Pancreas (tissue), 10 donors: ENCODE measurements around the gene FAM3C. TPM values are rescaled to one million over a fixed set of nuclear protein-coding genes. Genes with fewer than 3 reads are reported as not detected.
"Not testable (repeated sequence)": the region's sequence is repeated elsewhere in the genome, so short reads cannot be mapped to it uniquely, and the experiment has no call there.

Experiments used
- ATAC-seq, 4 donors: fragments of 200-7000 bp; cut with Tn5 transposase; one replicate each; pipeline versions ENCODE4 v1.8.0 to v1.9.1; 2020; ENCODE audit warnings: mild to moderate bottlenecking in 4 of 4, moderate library complexity in 4 of 4
- DNase-seq, 6 donors: peaks; one replicate each; pipeline ENCODE4 v3.0.0-alpha.2; 2020
- FAIRE-seq: peaks from 2 replicates; lab custom pipeline; 2012; peaks lifted over from hg19 to GRCh38; lab: Jason Lieb, UNC
- H3K27ac ChIP-seq, 4 donors: fragments of 200-600 bp; sonication (generic); 1 replicate in 3 of 4; 2 replicates in 1 of 4; pipeline versions ENCODE4 v1.5.0 to v1.8.0; 2020
- H3K27me3 ChIP-seq, 4 donors: fragments of 200-600 bp; one replicate each; pipeline ENCODE4 v1.8.0; 2021
- H3K36me3 ChIP-seq, 3 donors: fragments of 200-600 bp; sonication (generic) in 1 of 3; one replicate each; pipeline versions ENCODE4 v1.5.0 to v1.8.0; 2020 to 2021
- H3K4me1 ChIP-seq, 3 donors: fragments of 200-600 bp; one replicate each; pipeline ENCODE4 v1.8.0; 2021
- H3K4me3 ChIP-seq, 4 donors: fragments of 200-600 bp; sonication (generic) in 2 of 4; one replicate each; pipeline versions ENCODE4 v1.5.0 to v1.8.0; 2020 to 2021
- H3K9me3 ChIP-seq, 4 donors: fragments of 200-600 bp; one replicate each; pipeline ENCODE4 v1.8.0; 2021
- CTCF ChIP-seq, 4 donors: fragments of 200-600 bp; sonication (generic) in 3 of 4; IDR thresholded peaks; one replicate each; pipeline versions ENCODE4 v1.5.0 to v1.8.0; 2021; ENCODE audit warnings: antibody characterized with exemption in 4 of 4
- WGBS, 2 donors: extraction: QIAGEN DNeasy Blood & Tissue Kit; methylation state at CpG; one replicate each; pipeline ENCODE4 v1.1.7; 2013; 5-methylcytosine and 5-hydroxymethylcytosine counted together
- intact Hi-C, 3 donors: fragments of 100-400 bp; cut with DNase I; formaldehyde crosslinking; loops; one replicate each; pipeline versions ENCODE4 v1.11.1 to v1.14.2; 2022
- polyA plus RNA-seq, 2 donors: library from polyadenylated mRNA; stranded (reverse); fragments of 200-250 nt; gene quantifications; one replicate each; pipeline ENCODE4 v1.2.3, GENCODE V29; 2013
- total RNA-seq, 6 donors: library from RNA; stranded (reverse); fragmentation: NEBNext Ultra II Directional in 4 of 6; extraction: Animal tissue kit (Norgen Biotek cat#: 25700) in 4 of 6; gene quantifications; one replicate each; pipeline versions ENCODE4 v1.2.1 to v1.2.4, GENCODE V29; 2021 to 2023
- donor health status: healthy with polysubstance abuse.
- donor health status: DM: no; HTN: no; CAD: no; lungs with moderate emphysema.
- donor health status: DM: no; HTN: no; CAD: no.
- donor health status: control.
- donor health status: control.
- donor health status: Bipolar disorder and iron deficiency.
- donor health status: DM: yes; HTN: yes; CAD: no.
- donor health status: DM: no; HTN: no; CAD: no.
- donor health status: DM: no; HTN: no; CAD: no.
- donor health status: DM: yes; HTN: yes; CAD: no.

FAM3C gene
- total and polyA plus RNA-seq, 8 donors = 18.2 to 43.6 (median 37.4) TPM

GRCh38 chr7:121438043-121438955 is 42.2 kb upstream of the FAM3C start:
- H3K36me3 ChIP-seq, H3K4me1 ChIP-seq, H3K9me3 ChIP-seq, H3K27me3 ChIP-seq, FAIRE-seq, intact Hi-C loops: not testable (repeated sequence)
- TF ChIP-seq CTCF (IDR thresholded peaks at IDR 0.05) = peak in 1 of 4 donors; percentile 18
- Histone ChIP-seq H3K27ac (peak overlapping the region in 2 of 4 donors; percentile 56 to 74), H3K4me3 (peak overlapping the region in 2 of 4 donors; percentile 3 to 26)
- DNase-seq (peak; percentile 78 to 92 (median 84)), ATAC-seq (peak; percentile 68 to 82 (median 74))
- 2 to 5% methylated on average over 12 of the region's 12 CpGs for WGBS, 2 donors

- no peaks in the 10 kb centered on the region for H3K9me3 ChIP-seq
- H3K36me3 ChIP-seq = no peaks in the 10 kb centered on the region
- intact Hi-C loops = no loop called here
- FAIRE-seq (no peak), ATAC-seq (no peak), DNase-seq (no peak)
- WGBS, 2 donors = 84 to 91% methylated on average over 6 of the region's 6 CpGs
- peak overlapping the region in 2 of 4 donors; percentile 56 to 74 for H3K27ac ChIP-seq
- H3K27me3 ChIP-seq = no peaks in the 10 kb centered on the region
- no peak for TF ChIP-seq CTCF (IDR thresholded peaks at IDR 0.05)
- no peak overlapping the region for H3K4me3 ChIP-seq
- H3K4me1 ChIP-seq = peaks cover 0 to 7% (median 0%) of the 10 kb centered on the region in 3 donors
Measured at GRCh38 chr7:121437470-121437869, 41.4 kb upstream of the FAM3C start.

GRCh38 chr7:121436688-121437087 is 40.6 kb upstream of the FAM3C start:
- Histone ChIP-seq H3K27ac (no peak overlapping the region), H3K9me3 (no peaks in the 10 kb centered on the region), H3K4me3 (no peak overlapping the region), H3K4me1 (peaks cover 0 to 7% (median 0%) of the 10 kb centered on the region in 3 donors), H3K36me3 (no peaks in the 10 kb centered on the region), H3K27me3 (no peaks in the 10 kb centered on the region)
- intact Hi-C loops = no loop called here
- 95 to 96% methylated on average over 7 of the region's 7 CpGs for WGBS, 2 donors
- FAIRE-seq (no peak), ATAC-seq (no peak), DNase-seq (no peak)
- no peak for TF ChIP-seq CTCF (IDR thresholded peaks at IDR 0.05)

GRCh38 chr7:121436136-121436535 is 40.0 kb upstream of the FAM3C start:
- Histone ChIP-seq H3K27ac (no peak overlapping the region), H3K9me3 (no peaks in the 10 kb centered on the region), H3K4me3 (no peak overlapping the region), H3K27me3 (no peaks in the 10 kb centered on the region), H3K4me1 (peaks cover 0 to 7% (median 0%) of the 10 kb centered on the region in 3 donors), H3K36me3 (no peaks in the 10 kb centered on the region)
- intact Hi-C loops = no loop called here
- no peak for TF ChIP-seq CTCF (IDR thresholded peaks at IDR 0.05)
- DNase-seq (no peak), ATAC-seq (no peak), FAIRE-seq (no peak)
- 70 to 84% methylated on average over 1 of the region's 1 CpG for WGBS, 2 donors

- ATAC-seq (no peak), DNase-seq (no peak), FAIRE-seq (no peak)
- no peak for TF ChIP-seq CTCF (IDR thresholded peaks at IDR 0.05)
- intact Hi-C loops = no loop called here
- H3K27me3 ChIP-seq = no peaks in the 10 kb centered on the region
- H3K4me3 ChIP-seq = no peak overlapping the region
- H3K4me1 ChIP-seq = peaks cover 0 to 7% (median 0%) of the 10 kb centered on the region in 3 donors
- no peaks in the 10 kb centered on the region for H3K36me3 ChIP-seq
- H3K27ac ChIP-seq = no peak overlapping the region
- no peaks in the 10 kb centered on the region for H3K9me3 ChIP-seq
- 61 to 62% methylated on average over 2 of the region's 2 CpGs for WGBS, 2 donors
Measured at GRCh38 chr7:121433775-121434174, 37.7 kb upstream of the FAM3C start.

GRCh38 chr7:121432486-121432885 is 36.4 kb upstream of the FAM3C start:
- FAIRE-seq, intact Hi-C loops, DNase-seq: not testable (repeated sequence)

More at GRCh38 chr7:121432486-121432885, 36.4 kb upstream of the FAM3C start:
- 93 to 96% methylated on average over 4 of the region's 4 CpGs for WGBS, 2 donors
- H3K9me3 ChIP-seq, H3K4me3 ChIP-seq, ATAC-seq, H3K4me1 ChIP-seq, H3K27me3 ChIP-seq, H3K36me3 ChIP-seq, H3K27ac ChIP-seq: not testable (repeated sequence)
